ENCODE measurements around the gene MEF2D.

Gene MEF2D

DNA sequence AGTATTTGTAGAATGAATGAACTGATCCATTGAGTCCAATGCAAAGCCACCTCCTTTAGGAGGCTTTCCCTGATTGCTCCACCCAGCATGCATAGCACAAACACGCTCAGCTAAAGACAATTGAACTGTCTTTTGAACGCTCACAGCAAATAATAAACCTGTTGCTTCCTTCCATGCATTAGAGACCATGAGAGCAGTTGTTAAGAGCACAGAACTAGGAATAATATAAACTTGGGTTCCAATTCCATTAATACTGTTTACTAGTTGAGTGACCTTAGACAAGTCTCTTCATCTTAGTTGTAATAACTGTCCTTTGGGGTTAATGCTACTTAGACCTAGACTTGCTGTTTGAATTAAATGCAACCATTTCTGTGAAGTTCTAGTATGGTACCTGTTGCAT lies 5.9 kb upstream of the MEF2D start:
- Histone ChIP-seq H3K79me2 (ENCODE audit: insufficient read depth, low read length) (no peaks in the 10 kb centered on the region), H3K9ac (ENCODE audit: low read length) (no peak overlapping the region), H3F3A (ENCODE audit: insufficient read depth, low read length) (peaks cover 7% of the 10 kb centered on the region; the same call in 1 of the 2 replicates), H3K27me3 (ENCODE audit: insufficient read depth, low read length) (no peaks in the 10 kb centered on the region), H3K27ac (ENCODE audit: low read depth, low read length, poor library complexity, severe bottlenecking) (no peak overlapping the region), H3K4me3 (ENCODE audit: low read depth, low read length, poor library complexity, severe bottlenecking) (no peak overlapping the region), H2AFZ (ENCODE audit: low read length) (no peak overlapping the region), H4K20me1 (ENCODE audit: insufficient read depth, low read length) (no peaks in the 10 kb centered on the region), H3K4me2 (ENCODE audit: low read length) (no peak overlapping the region), H3K9me2 (ENCODE audit: low read depth, low read length) (no peaks in the 10 kb centered on the region), H3K9me3 (ENCODE audit: low read length) (no peaks in the 10 kb centered on the region), H3K4me1 (ENCODE audit: insufficient read depth, low read length, severe bottlenecking) (peaks cover 52% of the 10 kb centered on the region), H3K36me3 (ENCODE audit: insufficient read depth, low read length) (no peaks in the 10 kb centered on the region)
- TF ChIP-seq EZH2 (IDR thresholded peaks at IDR 0.05; ENCODE audit: borderline replicate concordance, low read length) = no peak
- TF ChIP-seq, protein P1, sequence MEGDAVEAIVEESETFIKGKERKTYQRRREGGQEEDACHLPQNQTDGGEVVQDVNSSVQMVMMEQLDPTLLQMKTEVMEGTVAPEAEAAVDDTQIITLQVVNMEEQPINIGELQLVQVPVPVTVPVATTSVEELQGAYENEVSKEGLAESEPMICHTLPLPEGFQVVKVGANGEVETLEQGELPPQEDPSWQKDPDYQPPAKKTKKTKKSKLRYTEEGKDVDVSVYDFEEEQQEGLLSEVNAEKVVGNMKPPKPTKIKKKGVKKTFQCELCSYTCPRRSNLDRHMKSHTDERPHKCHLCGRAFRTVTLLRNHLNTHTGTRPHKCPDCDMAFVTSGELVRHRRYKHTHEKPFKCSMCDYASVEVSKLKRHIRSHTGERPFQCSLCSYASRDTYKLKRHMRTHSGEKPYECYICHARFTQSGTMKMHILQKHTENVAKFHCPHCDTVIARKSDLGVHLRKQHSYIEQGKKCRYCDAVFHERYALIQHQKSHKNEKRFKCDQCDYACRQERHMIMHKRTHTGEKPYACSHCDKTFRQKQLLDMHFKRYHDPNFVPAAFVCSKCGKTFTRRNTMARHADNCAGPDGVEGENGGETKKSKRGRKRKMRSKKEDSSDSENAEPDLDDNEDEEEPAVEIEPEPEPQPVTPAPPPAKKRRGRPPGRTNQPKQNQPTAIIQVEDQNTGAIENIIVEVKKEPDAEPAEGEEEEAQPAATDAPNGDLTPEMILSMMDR (IDR thresholded peaks at IDR 0.05; ENCODE audit: low read length) = no peak

DNA sequence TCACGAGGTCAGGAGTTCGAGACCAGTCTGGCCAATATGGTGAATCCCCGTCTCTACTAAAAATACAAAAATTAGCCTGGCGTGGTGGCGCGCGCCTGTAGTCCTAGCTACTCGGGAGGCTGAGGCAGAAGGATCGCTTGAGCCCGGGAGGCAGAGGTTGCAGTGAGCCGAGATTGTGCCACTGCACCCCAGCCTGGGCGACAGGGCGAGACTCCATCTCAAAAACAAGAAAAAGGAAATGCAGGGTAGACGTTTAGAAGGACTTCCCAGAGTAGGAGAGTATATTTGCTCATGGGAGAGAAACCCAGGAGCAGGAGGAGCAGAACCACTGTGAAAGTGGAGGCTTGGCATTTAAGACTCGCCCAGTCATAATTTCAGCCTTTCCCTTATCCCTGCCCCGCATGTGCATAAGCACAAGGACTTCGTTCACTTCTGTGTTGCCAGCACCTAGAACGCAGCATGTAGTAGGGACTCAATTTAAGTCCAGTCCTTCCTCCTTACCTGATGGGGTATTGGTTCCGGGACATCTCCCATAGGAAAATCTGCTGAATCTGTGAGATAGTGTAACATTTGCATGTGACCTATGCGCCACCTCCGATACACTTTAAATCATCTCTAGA lies 5.2 kb upstream of the MEF2D start:
- Histone ChIP-seq H3K9me2 (ENCODE audit: low read depth, low read length) (no peaks in the 10 kb centered on the region), H2AFZ (ENCODE audit: low read length) (no peak overlapping the region), H3K9me3 (ENCODE audit: low read length) (no peaks in the 10 kb centered on the region), H3K4me2 (ENCODE audit: low read length) (peak overlapping the region; percentile 82), H3K79me2 (ENCODE audit: insufficient read depth, low read length) (no peaks in the 10 kb centered on the region), H3K27ac (ENCODE audit: low read depth, low read length, poor library complexity, severe bottlenecking) (peak overlapping the region; percentile 100), H4K20me1 (ENCODE audit: insufficient read depth, low read length) (no peaks in the 10 kb centered on the region), H3F3A (ENCODE audit: insufficient read depth, low read length) (peaks cover 7% of the 10 kb centered on the region; the same call in 1 of the 2 replicates), H3K36me3 (ENCODE audit: insufficient read depth, low read length) (no peaks in the 10 kb centered on the region), H3K4me1 (ENCODE audit: insufficient read depth, low read length, severe bottlenecking) (peaks cover 57% of the 10 kb centered on the region), H3K9ac (ENCODE audit: low read length) (peak overlapping the region; percentile 20; the same call in 1 of the 2 replicates), H3K4me3 (ENCODE audit: low read depth, low read length, poor library complexity, severe bottlenecking) (peak overlapping the region; percentile 51), H3K27me3 (ENCODE audit: insufficient read depth, low read length) (no peaks in the 10 kb centered on the region)
- no peak for TF ChIP-seq EZH2 (IDR thresholded peaks at IDR 0.05; ENCODE audit: borderline replicate concordance, low read length)
- TF ChIP-seq, protein P1 (IDR thresholded peaks at IDR 0.05; ENCODE audit: low read length) = no peak

DNA sequence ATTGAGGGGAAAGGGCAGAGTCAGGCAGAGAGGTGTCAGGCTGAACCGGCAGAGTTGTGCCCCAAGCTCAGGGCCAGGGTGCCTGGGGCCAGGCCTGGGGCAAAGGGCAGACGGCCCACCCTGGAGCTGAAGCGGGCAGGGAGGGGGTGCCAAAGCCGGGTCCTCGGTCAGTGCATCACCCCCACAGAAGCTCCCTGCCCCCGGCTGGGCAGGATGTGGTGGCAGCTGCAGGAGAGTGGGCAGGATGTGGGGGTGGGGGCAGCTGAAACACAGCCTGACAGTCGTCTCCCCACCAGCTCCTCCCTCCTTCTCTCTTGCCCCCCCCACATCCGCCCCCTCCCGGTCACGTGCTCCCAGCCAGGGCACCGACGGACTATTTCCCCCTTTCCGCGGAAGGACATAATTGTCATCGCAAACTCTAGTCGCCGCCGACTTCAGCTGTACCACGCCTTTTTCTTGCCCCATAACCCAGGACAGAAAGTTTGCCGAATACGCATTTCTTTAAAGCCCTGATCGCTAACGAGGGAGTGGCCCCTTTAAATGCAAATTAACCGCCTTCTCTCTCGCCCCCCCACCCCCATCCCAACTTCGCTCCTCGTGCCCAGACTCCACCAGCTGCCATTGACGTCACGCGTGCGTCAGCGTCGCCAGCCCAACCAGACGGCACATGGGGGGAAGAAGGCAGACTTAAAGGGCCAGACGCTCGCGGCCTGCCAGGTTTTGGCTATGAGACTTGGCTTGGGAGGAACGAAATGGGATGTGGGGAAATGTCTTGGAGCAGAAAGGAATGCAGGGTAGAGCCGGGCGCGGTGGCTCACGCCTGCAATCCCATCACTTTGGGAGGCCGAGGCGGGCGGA lies 4.5 kb upstream of the MEF2D start:
- no peak for TF ChIP-seq EZH2 (IDR thresholded peaks at IDR 0.05; ENCODE audit: borderline replicate concordance, low read length)
- TF ChIP-seq, protein P1 (IDR thresholded peaks at IDR 0.05; ENCODE audit: low read length) = no peak
- H3K36me3 ChIP-seq (ENCODE audit: insufficient read depth, low read length) = no peaks in the 10 kb centered on the region; the same call in 1 of the 2 replicates
- H3K9me3 ChIP-seq (ENCODE audit: low read length) = no peaks in the 10 kb centered on the region
- H3K27me3 ChIP-seq (ENCODE audit: insufficient read depth, low read length) = no peaks in the 10 kb centered on the region
- H4K20me1 ChIP-seq (ENCODE audit: insufficient read depth, low read length) = no peaks in the 10 kb centered on the region
- no peaks in the 10 kb centered on the region for H3K9me2 ChIP-seq (ENCODE audit: low read depth, low read length)
- H3K4me2 ChIP-seq (ENCODE audit: low read length) = peak overlapping the region; percentile 82
- peak overlapping the region; percentile 51 for H3K4me3 ChIP-seq (ENCODE audit: low read depth, low read length, poor library complexity, severe bottlenecking)
- peaks cover 57% of the 10 kb centered on the region for H3K4me1 ChIP-seq (ENCODE audit: insufficient read depth, low read length, severe bottlenecking)
- H3K27ac ChIP-seq (ENCODE audit: low read depth, low read length, poor library complexity, severe bottlenecking) = peak overlapping the region; percentile 100
- H3K79me2 ChIP-seq (ENCODE audit: insufficient read depth, low read length) = peaks cover 6% of the 10 kb centered on the region
- H3F3A ChIP-seq (ENCODE audit: insufficient read depth, low read length) = peaks cover 7% of the 10 kb centered on the region; the same call in 1 of the 2 replicates
- H2AFZ ChIP-seq (ENCODE audit: low read length) = no peak overlapping the region
- peak overlapping the region; percentile 78 for H3K9ac ChIP-seq (ENCODE audit: low read length)
